Measurements from ENCODE around the gene SLC12A3. TPM values are rescaled to one million over a fixed set of nuclear protein-coding genes. Genes with fewer than 3 reads are reported as not detected.
A peak's percentile ranks its signal among the peaks of the same experiment; 100 is the strongest.

SLC12A3 gene, protein sequence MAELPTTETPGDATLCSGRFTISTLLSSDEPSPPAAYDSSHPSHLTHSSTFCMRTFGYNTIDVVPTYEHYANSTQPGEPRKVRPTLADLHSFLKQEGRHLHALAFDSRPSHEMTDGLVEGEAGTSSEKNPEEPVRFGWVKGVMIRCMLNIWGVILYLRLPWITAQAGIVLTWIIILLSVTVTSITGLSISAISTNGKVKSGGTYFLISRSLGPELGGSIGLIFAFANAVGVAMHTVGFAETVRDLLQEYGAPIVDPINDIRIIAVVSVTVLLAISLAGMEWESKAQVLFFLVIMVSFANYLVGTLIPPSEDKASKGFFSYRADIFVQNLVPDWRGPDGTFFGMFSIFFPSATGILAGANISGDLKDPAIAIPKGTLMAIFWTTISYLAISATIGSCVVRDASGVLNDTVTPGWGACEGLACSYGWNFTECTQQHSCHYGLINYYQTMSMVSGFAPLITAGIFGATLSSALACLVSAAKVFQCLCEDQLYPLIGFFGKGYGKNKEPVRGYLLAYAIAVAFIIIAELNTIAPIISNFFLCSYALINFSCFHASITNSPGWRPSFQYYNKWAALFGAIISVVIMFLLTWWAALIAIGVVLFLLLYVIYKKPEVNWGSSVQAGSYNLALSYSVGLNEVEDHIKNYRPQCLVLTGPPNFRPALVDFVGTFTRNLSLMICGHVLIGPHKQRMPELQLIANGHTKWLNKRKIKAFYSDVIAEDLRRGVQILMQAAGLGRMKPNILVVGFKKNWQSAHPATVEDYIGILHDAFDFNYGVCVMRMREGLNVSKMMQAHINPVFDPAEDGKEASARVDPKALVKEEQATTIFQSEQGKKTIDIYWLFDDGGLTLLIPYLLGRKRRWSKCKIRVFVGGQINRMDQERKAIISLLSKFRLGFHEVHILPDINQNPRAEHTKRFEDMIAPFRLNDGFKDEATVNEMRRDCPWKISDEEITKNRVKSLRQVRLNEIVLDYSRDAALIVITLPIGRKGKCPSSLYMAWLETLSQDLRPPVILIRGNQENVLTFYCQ
- total RNA-seq = not detected in 2 replicates
- long read RNA-seq = 0 reads

DNA sequence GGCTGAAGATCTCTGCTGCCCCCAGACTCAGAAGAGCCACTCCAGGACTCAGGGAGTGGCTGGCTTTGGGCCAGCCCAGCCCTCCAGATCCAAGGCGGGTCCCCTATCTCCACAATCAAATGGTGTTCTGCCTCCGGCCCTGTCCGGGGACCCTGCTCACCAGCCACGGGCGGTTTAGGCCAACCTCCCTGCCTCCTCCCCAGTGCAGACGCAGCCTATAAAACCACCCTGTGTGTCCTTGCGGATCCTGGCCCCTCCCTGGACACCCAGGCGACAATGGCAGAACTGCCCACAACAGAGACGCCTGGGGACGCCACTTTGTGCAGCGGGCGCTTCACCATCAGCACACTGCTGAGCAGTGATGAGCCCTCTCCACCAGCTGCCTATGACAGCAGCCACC, at the start of gene SLC12A3:
Gene SLC12A3 (plus strand): TSS at position 248 of the 400 bp plus-strand sequence. CDS start 29 bp downstream, at position 277.
- TF ChIP-seq, protein P1, sequence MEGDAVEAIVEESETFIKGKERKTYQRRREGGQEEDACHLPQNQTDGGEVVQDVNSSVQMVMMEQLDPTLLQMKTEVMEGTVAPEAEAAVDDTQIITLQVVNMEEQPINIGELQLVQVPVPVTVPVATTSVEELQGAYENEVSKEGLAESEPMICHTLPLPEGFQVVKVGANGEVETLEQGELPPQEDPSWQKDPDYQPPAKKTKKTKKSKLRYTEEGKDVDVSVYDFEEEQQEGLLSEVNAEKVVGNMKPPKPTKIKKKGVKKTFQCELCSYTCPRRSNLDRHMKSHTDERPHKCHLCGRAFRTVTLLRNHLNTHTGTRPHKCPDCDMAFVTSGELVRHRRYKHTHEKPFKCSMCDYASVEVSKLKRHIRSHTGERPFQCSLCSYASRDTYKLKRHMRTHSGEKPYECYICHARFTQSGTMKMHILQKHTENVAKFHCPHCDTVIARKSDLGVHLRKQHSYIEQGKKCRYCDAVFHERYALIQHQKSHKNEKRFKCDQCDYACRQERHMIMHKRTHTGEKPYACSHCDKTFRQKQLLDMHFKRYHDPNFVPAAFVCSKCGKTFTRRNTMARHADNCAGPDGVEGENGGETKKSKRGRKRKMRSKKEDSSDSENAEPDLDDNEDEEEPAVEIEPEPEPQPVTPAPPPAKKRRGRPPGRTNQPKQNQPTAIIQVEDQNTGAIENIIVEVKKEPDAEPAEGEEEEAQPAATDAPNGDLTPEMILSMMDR (IDR thresholded peaks at IDR 0.05; ENCODE audit: unreplicated experiment) = no peak
- no peaks in the 10 kb centered on the region for H3K36me3 Mint-ChIP-seq (ENCODE audit: insufficient read depth)
- no peaks in the 10 kb centered on the region for H3K27me3 Mint-ChIP-seq
- H3K4me3 Mint-ChIP-seq (ENCODE audit: low read depth) = no peak within 1 kb of the TSS
- no peak for DNase-seq (ENCODE audit: low spot score, unreplicated experiment)
- H3K4me1 Mint-ChIP-seq (ENCODE audit: low read depth) = peaks cover 17% of the 10 kb centered on the region
- H3K9me3 Mint-ChIP-seq (ENCODE audit: low read depth) = no peaks in the 10 kb centered on the region
- peak within 1 kb of the TSS; percentile 47 for H3K27ac Mint-ChIP-seq

DNA sequence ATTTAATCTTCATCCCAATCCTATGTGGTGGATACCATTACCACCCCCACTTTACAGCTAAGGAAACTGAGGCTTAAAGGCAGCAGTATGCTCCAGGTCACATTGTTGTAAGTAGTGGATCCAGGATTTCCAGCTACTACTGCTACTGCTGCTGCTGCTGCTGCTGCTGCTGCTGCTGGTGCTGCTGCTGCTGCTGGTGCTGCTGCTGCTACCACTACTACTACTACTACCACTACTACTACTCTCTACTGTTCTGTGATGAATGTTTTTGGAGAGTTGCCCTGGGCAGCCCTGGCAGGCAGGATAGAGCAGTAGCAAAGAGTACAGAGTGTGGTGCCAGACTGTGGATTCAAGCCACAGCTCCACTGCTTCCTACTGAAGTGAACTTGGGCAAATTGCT, 49.3 kb upstream of the SLC12A3 start:
- TF ChIP-seq, protein P1 (IDR thresholded peaks at IDR 0.05; ENCODE audit: unreplicated experiment) = no peak
- Mint-ChIP-seq H3K36me3 (ENCODE audit: insufficient read depth) (peaks cover 10% of the 10 kb centered on the region), H3K4me3 (ENCODE audit: low read depth) (no peak overlapping the region), H3K9me3 (ENCODE audit: low read depth) (peaks cover 3% of the 10 kb centered on the region), H3K4me1 (ENCODE audit: low read depth) (peaks cover 7% of the 10 kb centered on the region), H3K27ac (no peak overlapping the region), H3K27me3 (no peaks in the 10 kb centered on the region)
- DNase-seq (ENCODE audit: low spot score, unreplicated experiment) = no peak

DNA sequence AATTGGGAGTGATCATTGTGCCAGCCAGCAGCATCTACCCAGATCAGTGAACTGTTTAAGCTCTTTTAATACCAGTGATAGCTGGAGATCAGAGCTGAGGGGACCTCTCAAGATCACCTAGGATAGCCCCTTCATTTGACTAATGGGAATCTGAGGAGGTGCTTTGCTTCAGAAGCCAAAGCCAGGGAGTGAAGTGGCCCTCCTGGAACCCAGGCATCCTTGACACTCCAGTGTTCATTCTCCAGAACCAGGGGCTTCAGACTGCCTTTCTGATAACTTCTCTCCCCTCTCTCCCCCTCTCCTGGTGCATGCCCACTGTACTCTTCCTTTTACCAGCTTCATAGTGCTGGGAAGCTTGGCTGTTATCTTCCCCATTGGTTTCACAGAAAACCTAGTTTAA, 48.0 kb upstream of the SLC12A3 start:
- Mint-ChIP-seq H3K9me3 (ENCODE audit: low read depth) (peaks cover 3% of the 10 kb centered on the region), H3K27ac (no peak overlapping the region), H3K27me3 (no peaks in the 10 kb centered on the region), H3K4me1 (ENCODE audit: low read depth) (peaks cover 7% of the 10 kb centered on the region), H3K4me3 (ENCODE audit: low read depth) (no peak overlapping the region), H3K36me3 (ENCODE audit: insufficient read depth) (peaks cover 18% of the 10 kb centered on the region)
- no peak for DNase-seq (ENCODE audit: low spot score, unreplicated experiment)
- TF ChIP-seq, protein P1 (IDR thresholded peaks at IDR 0.05; ENCODE audit: unreplicated experiment) = no peak

DNA sequence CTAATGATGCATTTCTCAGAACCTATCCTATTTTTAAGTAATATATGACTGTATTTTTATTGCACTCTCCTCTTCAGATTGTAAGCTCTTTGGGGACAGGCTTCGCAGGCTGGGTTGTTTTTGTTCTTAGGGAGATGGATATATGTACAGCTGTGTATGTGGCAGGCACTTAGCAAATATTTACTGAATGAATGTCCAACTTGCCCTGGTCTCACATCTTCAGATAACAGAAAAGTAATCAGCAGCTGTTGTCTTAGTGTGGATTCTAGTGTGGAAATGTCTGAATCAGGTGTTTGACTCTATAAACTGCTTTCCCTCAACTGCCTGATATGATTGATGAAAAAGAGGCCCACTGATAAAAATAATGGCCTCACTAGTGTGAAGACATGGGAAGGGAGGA, 47.1 kb upstream of the SLC12A3 start:
- TF ChIP-seq, protein P1 (IDR thresholded peaks at IDR 0.05; ENCODE audit: unreplicated experiment) = no peak
- peaks cover 7% of the 10 kb centered on the region for H3K4me1 Mint-ChIP-seq (ENCODE audit: low read depth)
- DNase-seq (ENCODE audit: low spot score, unreplicated experiment) = no peak
- no peak overlapping the region for H3K27ac Mint-ChIP-seq
- no peak overlapping the region for H3K4me3 Mint-ChIP-seq (ENCODE audit: low read depth)
- peaks cover 3% of the 10 kb centered on the region for H3K9me3 Mint-ChIP-seq (ENCODE audit: low read depth)
- no peaks in the 10 kb centered on the region for H3K27me3 Mint-ChIP-seq
- H3K36me3 Mint-ChIP-seq (ENCODE audit: insufficient read depth) = peaks cover 18% of the 10 kb centered on the region
